ENCODE measurements around the gene IARS2.
"Not testable (repeated sequence)": the region's sequence is repeated elsewhere in the genome, so short reads cannot be mapped to it uniquely, and the experiment has no call there.

IARS2 gene

GRCh38 chr1:220077887-220078286, 16.0 kb upstream of the IARS2 start:
- Mint-ChIP-seq H3K36me3 (ENCODE audit: low read depth) (peaks cover 52% of the 10 kb centered on the region), H3K9me3 (no peaks in the 10 kb centered on the region), H3K27ac (no peak overlapping the region), H3K27me3 (ENCODE audit: low read depth) (no peaks in the 10 kb centered on the region), H3K4me1 (no peaks in the 10 kb centered on the region), H3K4me3 (no peak overlapping the region)
- TF ChIP-seq CTCF (IDR thresholded peaks at IDR 0.05; ENCODE audit: unreplicated experiment in 3 of 3) = no peak

GRCh38 chr1:220084460-220084859, 9.5 kb upstream of the IARS2 start:
- no peaks in the 10 kb centered on the region for H3K9me3 Mint-ChIP-seq
- no peak overlapping the region for H3K4me3 Mint-ChIP-seq
- peaks cover 1% of the 10 kb centered on the region for H3K4me1 Mint-ChIP-seq
- TF ChIP-seq CTCF (IDR thresholded peaks at IDR 0.05; ENCODE audit: unreplicated experiment in 3 of 3) = no peak
- H3K27ac Mint-ChIP-seq = no peak overlapping the region
- H3K27me3 Mint-ChIP-seq (ENCODE audit: low read depth) = no peaks in the 10 kb centered on the region
- H3K36me3 Mint-ChIP-seq (ENCODE audit: low read depth) = peaks cover 43% of the 10 kb centered on the region

- H3K27me3 Mint-ChIP-seq (ENCODE audit: low read depth) = not testable (repeated sequence)
These were observed 7.7 kb upstream of the IARS2 start for GRCh38 chr1:220086261-220086686.

GRCh38 chr1:220089650-220090556, 4.0 kb upstream of the IARS2 start, which contains the start of gene BPNT1:
Gene BPNT1, minus strand, starts transcription at chr1:220089788. Its CDS starts 9,942 bp downstream, at chr1:220079846.
- Mint-ChIP-seq H3K27ac (peak within 1 kb of the TSS; percentile 62 to 85 (median 84)), H3K4me3 (peak within 1 kb of the TSS; percentile 91 to 94 (median 94)), H3K9me3 (no peaks in the 10 kb centered on the region), H3K36me3 (ENCODE audit: low read depth) (peaks cover 5% of the 10 kb centered on the region), H3K4me1 (peaks cover 5% of the 10 kb centered on the region), H3K27me3 (ENCODE audit: low read depth) (no peaks in the 10 kb centered on the region)
- no peak for TF ChIP-seq CTCF (IDR thresholded peaks at IDR 0.05; ENCODE audit: unreplicated experiment in 3 of 3)

More at GRCh38 chr1:220086261-220086686, 7.7 kb upstream of the IARS2 start:
- H3K27ac Mint-ChIP-seq, H3K4me1 Mint-ChIP-seq, H3K9me3 Mint-ChIP-seq: not testable (repeated sequence)
- Mint-ChIP-seq H3K4me3 (peak overlapping the region in 1 of 3 experiments; percentile 59), H3K36me3 (ENCODE audit: low read depth) (peaks cover 29% of the 10 kb centered on the region)

GRCh38 chr1:220092694-220093093, 1.2 kb upstream of the IARS2 start:
- peaks cover 18% of the 10 kb centered on the region for H3K36me3 Mint-ChIP-seq (ENCODE audit: low read depth)
- peaks cover 14% of the 10 kb centered on the region for H3K4me1 Mint-ChIP-seq
- H3K4me3 Mint-ChIP-seq = peak overlapping the region; percentile 44 to 74 (median 53)
- TF ChIP-seq CTCF (IDR thresholded peaks at IDR 0.05; ENCODE audit: unreplicated experiment in 3 of 3) = no peak
- H3K9me3 Mint-ChIP-seq = no peaks in the 10 kb centered on the region
- H3K27me3 Mint-ChIP-seq (ENCODE audit: low read depth) = no peaks in the 10 kb centered on the region
- H3K27ac Mint-ChIP-seq = no peak overlapping the region

GRCh38 chr1:220093361-220094015, 444 bp upstream of the IARS2 start:
- Mint-ChIP-seq H3K9me3 (no peaks in the 10 kb centered on the region), H3K36me3 (ENCODE audit: low read depth) (peaks cover 23% of the 10 kb centered on the region), H3K27me3 (ENCODE audit: low read depth) (no peaks in the 10 kb centered on the region), H3K4me1 (peaks cover 14% of the 10 kb centered on the region), H3K27ac (peak overlapping the region in 1 of 3 experiments; percentile 28), H3K4me3 (peak overlapping the region; percentile 53 to 74 (median 72))
- TF ChIP-seq CTCF (IDR thresholded peaks at IDR 0.05; ENCODE audit: unreplicated experiment in 3 of 3) = no peak

All from nephron (organoid).